GM21381 (cell line): ENCODE data around the gene ATR.
"Not testable (repeated sequence)": the region's sequence is repeated elsewhere in the genome, so short reads cannot be mapped to it uniquely, and the experiment has no call there.

Source experiments
- ATAC-seq: cut with Tn5 transposase; IDR thresholded peaks from one replicate; pipeline ENCODE4 v1.9.1; 2021; ENCODE audit warnings: mild to moderate bottlenecking, moderate library complexity; ENCODE audit not compliant: unreplicated experiment

The ATR gene

GRCh38 chr3:142578329-142579223 is at the start of gene ATR:
ATR (minus strand) TSS chr3:142578733; CDS start chr3:142578704, 29 bp downstream.
- peak; percentile 96 for ATAC-seq

DNA sequence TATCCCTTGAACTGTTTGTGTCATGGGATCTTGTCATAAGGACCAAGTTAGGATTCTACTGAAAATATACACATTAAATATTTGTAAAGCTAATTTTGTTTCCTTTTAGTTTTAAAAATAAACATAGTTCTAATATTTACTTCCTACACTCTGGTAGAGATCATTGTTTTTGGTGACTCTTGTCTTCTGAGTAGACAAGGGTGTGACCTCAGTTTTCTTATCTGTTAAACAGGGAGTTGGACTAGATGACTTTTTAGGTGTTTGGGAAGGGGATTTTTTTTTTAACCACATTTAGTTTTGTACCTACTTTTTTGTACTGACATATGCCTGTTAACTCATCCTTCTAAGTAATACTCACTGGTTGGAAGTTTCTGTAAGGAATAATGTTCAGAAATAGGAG is 48.4 kb upstream of the ATR start:
- ATAC-seq: no peak

GRCh38 chr3:142625153-142625440 is 46.6 kb upstream of the ATR start:
- ATAC-seq: no peak

- no peak for ATAC-seq
These were observed 46.0 kb upstream of the ATR start for GRCh38 chr3:142624341-142625152.

DNA sequence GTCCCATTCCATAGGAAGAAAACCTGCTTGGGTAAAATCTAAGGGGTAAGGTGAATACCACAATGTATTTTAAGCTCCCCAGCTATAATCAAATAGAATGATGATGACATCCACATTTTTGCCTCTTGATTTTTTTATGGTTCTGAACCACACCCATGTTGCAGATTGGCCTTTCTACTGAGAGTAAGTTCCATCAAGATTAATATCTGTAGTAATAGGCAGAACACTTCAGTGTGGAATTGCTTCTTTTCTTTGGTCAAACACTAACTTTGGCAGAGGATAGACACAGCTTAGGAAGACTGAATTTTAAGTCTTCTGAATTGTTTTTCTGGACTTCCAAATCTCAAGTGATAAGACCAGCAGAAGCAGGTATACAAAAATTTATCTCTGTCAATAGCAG is 44.7 kb upstream of the ATR start:
- ATAC-seq: no peak

GRCh38 chr3:142622405-142622804 is 43.9 kb upstream of the ATR start:
- no peak for ATAC-seq

DNA sequence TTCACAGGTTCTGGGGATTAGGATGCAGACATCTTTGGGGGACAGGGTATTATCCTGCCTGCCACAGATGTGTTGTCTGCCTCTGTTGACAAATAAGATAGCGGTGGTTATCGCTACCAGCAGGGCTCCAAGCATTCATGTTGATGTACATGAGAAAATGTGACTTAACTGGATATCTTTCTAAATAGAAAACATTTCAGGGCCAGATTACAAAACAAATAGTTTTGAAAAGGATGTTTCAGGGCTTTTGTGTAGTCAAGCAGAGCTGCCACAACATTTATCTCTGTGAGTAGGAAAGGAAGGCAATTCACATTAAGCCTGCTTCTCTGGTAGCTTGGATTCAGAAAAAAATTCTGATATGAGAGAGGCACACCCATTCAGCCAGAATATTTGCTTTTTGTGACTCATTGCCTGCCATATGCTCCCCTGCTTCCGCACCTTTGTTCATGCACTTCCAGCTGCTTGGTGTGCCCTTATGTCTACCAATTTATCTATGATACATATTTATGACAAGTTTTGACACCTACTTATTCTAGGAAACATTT is 40.5 kb upstream of the ATR start:
- no peak for ATAC-seq

- ATAC-seq: no peak
These were observed 36.6 kb upstream of the ATR start for GRCh38 chr3:142615171-142615570.

DNA sequence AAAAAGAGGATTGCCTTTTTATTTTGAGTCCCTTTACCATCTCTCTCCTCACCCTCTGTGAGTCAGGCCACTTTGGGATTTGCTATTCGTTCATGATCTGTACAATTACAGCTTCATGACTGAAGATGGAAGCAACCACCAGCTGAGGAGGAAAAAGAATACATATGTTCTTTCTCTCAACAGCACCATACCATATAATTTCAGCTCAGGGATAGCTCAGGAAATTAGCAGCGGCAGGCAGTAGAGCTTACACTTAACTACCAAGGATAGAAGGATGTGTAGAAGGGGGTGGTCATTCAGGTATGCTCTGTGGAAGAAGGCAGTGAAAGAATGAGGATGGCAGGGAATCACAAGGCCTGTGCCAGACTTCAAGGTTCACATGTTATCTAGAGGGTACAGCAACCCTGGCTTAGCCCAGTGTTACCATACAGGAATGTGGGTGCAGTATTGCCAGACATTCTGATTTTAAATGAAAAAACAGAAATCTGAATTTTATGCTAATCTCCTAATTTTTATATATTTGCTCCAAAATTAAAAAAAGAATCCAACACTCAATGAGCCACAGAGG is 35.6 kb upstream of the ATR start:
- ATAC-seq: no peak

DNA sequence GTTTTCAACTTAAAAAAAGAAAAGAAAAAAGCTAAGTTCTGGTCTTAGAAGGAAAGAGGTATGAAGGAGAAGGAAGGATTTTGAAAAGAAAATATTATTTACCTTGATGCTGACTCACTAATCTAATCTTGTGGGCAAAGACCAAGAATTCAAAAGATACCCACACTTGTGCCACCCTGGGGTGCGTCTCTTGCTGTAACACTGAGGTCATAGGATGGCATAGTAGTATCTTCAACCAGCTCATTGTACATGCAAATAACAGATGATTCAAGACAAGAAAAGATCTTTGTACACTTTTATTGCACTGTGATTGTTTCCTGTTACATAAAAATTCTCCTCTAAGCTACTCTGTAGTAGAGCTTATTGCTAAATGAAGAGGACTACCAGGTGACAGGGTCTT is 35.0 kb upstream of the ATR start:
- ATAC-seq: no peak

- no peak for ATAC-seq
These were observed 32.7 kb upstream of the ATR start for GRCh38 chr3:142611206-142611605.

- ATAC-seq: no peak
These were observed 30.6 kb upstream of the ATR start for GRCh38 chr3:142609136-142609535.

DNA sequence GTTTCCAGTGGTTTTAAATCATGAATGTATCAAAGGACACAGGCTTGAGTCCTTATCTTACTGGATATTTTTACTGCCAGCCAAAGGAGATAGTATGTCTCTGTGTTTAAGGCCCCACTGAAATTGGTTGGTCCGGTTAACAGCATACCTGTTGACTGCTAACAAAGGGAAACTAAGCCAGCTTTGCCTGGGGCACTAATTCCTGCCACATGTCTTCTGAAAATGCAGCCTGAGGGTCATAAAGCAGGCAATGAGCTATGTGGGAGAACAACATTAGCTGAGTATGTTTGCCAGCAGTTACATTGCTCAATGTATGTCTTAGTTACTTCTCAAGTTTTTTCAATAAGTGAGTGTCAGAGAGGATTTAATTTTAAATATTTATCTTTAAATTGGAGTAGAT is 30.1 kb upstream of the ATR start:
- ATAC-seq: no peak

GRCh38 chr3:142604940-142605339 is 26.4 kb upstream of the ATR start:
- ATAC-seq: no peak

DNA sequence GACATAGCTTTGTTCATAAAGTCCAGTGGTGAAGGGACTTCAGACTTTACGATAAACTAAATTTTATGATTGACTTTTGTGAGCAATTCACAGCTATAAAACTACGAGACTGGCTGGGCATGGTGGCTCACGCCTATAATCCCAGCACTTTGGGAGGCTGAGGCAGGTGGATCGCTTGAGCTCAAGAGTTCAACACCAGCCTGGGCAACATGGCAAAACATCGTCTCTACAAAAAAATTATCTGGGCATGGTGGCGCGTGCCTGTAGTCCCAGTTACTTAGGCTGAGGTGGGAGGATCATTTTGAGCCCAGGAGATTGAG is 24.8 kb upstream of the ATR start:
- ATAC-seq: not testable (repeated sequence)

DNA sequence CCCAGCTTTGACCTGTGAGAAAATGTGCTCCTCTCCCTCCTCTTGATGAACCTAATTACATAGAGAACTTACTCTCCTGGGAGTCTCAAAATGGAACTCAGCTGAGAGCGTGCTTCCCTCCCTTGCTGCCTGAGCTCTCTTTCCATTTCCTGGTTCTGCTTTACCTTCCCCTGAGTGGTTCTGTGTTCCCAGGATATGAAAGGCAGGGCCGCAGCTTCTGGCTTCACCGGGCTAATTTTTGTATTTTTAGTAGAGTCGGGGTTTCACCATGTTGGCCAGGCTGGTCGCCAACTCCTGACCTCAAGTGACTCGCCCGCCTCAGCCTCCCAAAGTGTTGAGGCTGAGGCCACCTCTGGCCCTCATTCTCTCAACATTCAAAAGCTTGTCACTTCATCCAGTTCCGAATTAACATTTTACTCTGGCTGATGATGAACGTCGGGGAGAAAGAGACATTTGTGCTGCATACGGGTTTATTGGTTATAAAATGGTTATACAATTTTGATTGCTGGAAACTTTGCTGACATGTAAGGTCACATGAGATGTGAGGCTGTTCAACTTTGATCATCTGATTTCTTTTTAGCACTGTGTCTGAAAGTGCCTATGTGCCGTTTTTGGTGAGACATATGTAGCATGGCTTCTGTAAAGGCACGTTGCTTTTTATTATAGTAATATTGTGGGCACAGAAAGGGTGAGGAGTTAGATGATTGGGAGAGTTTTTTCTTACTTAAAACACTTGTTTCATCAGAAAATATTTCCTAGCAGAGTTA is 24.3 kb upstream of the ATR start:
- ATAC-seq: no peak

DNA sequence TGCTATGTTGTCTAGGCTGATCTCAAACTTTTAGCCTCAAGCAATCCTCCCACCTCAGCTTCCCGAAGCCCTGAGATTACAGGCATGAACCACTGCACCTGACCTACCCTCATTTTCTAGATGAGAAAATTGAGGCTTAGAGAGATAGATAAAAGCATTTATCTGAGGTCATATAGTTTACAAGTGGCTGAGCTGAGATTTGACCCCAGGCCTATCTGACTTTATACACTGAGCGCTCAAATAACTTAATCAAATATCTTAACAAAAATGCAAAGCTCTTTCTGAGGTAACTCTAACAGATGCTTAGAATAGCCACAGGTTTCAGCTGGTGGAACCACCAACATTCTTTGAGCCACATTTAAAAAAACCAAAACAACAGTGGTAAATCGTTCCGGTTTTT is 23.2 kb upstream of the ATR start:
- ATAC-seq: no peak

GRCh38 chr3:142597906-142598305 is 19.4 kb upstream of the ATR start:
- ATAC-seq: no peak

DNA sequence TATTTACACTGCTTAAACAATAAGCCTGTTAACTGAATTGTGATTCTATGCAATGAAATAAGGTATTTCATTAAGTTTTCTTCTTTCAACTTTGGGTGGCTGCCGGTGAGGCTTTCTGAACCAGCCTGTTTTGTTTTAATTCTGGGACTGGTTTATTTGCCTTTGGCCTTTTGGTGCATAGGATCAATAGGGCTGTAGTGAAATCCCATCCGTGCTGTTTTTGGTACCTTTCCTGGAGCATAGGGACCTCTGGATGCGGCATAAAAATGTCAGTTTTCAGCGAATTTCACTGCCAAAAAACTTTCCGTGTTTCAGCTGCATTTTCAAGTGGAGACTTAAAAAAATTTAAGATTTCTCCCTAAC is 18.2 kb upstream of the ATR start:
- no peak for ATAC-seq

DNA sequence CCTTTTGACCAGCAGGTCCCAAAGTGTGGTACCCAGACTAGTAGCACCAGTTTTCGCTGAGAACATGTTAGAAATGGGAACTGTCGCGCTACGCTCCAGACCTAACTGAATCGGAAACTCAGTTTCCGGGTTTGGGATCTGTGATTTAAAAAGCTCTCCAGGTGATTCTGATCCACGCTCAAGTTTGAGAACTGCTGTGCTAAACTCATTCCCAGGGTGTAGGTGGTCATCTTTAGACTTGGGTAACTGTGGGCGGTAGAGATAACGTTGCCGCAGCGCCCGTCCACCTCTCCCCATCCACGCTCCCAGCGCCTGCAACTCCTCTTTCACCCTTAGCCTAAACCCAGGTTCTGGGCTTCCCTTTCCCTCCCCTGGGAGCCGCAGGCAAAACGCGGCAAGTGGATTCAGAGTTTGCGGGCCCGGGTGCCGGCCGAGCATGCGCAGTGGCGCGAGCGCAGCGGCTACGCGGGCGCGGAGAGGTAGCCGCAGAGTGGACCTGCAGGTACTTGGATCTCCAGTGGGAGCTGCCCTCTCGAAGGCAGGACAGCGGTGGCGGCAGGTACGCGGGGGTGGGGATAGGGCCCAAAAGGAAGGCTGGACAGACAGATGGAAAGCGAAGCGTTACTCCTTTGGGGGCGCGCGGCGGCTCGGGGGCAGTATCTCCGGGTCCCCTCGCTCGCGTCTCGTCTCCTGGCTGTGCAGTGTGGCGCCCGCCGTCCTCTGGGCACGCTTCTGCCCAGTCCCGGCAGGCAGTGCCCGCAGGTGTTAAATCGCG is 17.6 kb upstream of the ATR start, which contains the start of gene PLS1:
TSS of gene PLS1 (plus strand) at position 443 of the 775 bp plus-strand sequence. CDS start 67,845 bp downstream, outside the sequence.
- peak; percentile 92 for ATAC-seq
